ENCODE measurements around the gene FAM168A. TPM values are rescaled to one million over a fixed set of nuclear protein-coding genes. Genes with fewer than 3 reads are reported as not detected.

The FAM168A gene
- total and polyA plus RNA-seq, 3 donors from 2014 or later = 20.1 to 30.2 (median 29.8) TPM

- WGBS, 2 donors = 72 to 80% methylated on average over 5 to 9 of the region's 9 CpGs
- TF ChIP-seq CTCF (IDR thresholded peaks at IDR 0.05) = no peak
- no peak for TF ChIP-seq POLR2A (IDR thresholded peaks at IDR 0.05)
- DNase-seq = no peak
- Histone ChIP-seq H3K27me3 (no peaks in the 10 kb centered on the region), H3K27ac (no peak overlapping the region), H3K4me1 (peaks cover 14% of the 10 kb centered on the region), H3K4me3 (no peak overlapping the region), H3K36me3 (ENCODE audit: low read depth, missing control alignments) (no peaks in the 10 kb centered on the region), H3K9me3 (no peaks in the 10 kb centered on the region)
- intact Hi-C loops (cut with DNase I; ENCODE audit: low total_unique reads) = no loop called here
Measured at GRCh38 chr11:73383249-73384124, 214.4 kb downstream of the FAM168A start.

- TF ChIP-seq POLR2A (IDR thresholded peaks at IDR 0.05) = no peak
- TF ChIP-seq CTCF (IDR thresholded peaks at IDR 0.05) = no peak
- WGBS, 2 donors = 90 to 100% methylated on average over 2 to 3 of the region's 3 CpGs
- peaks cover 14% of the 10 kb centered on the region for H3K4me1 ChIP-seq
- H3K9me3 ChIP-seq = no peaks in the 10 kb centered on the region
- DNase-seq = no peak
- no peaks in the 10 kb centered on the region for H3K27me3 ChIP-seq
- H3K4me3 ChIP-seq = no peak overlapping the region
- no peak overlapping the region for H3K27ac ChIP-seq
- intact Hi-C loops (cut with DNase I; ENCODE audit: low total_unique reads) = no loop called here
- no peaks in the 10 kb centered on the region for H3K36me3 ChIP-seq (ENCODE audit: low read depth, missing control alignments)
Measured at GRCh38 chr11:73382747-73383146, 215.2 kb downstream of the FAM168A start.

- no peak for DNase-seq
- H3K4me3 ChIP-seq = no peak overlapping the region
- no peak for TF ChIP-seq CTCF (IDR thresholded peaks at IDR 0.05)
- TF ChIP-seq POLR2A (IDR thresholded peaks at IDR 0.05) = no peak
- no peaks in the 10 kb centered on the region for H3K9me3 ChIP-seq
- no peak overlapping the region for H3K27ac ChIP-seq
- H3K4me1 ChIP-seq = peaks cover 14% of the 10 kb centered on the region
- H3K36me3 ChIP-seq (ENCODE audit: low read depth, missing control alignments) = no peaks in the 10 kb centered on the region
- 91 to 100% methylated on average over 4 to 7 of the region's 7 CpGs for WGBS, 2 donors
- intact Hi-C loops (cut with DNase I; ENCODE audit: low total_unique reads) = no loop called here
- H3K27me3 ChIP-seq = no peaks in the 10 kb centered on the region
Measured at GRCh38 chr11:73382183-73382582, 215.7 kb downstream of the FAM168A start.

GRCh38 chr11:73381589-73381988 lies 216.3 kb downstream of the FAM168A start:
- Histone ChIP-seq H3K9me3 (no peaks in the 10 kb centered on the region), H3K4me3 (no peak overlapping the region), H3K4me1 (peaks cover 14% of the 10 kb centered on the region), H3K27me3 (no peaks in the 10 kb centered on the region), H3K27ac (no peak overlapping the region), H3K36me3 (ENCODE audit: low read depth, missing control alignments) (no peaks in the 10 kb centered on the region)
- TF ChIP-seq POLR2A (IDR thresholded peaks at IDR 0.05) (no peak), CTCF (IDR thresholded peaks at IDR 0.05) (no peak)
- intact Hi-C loops (cut with DNase I; ENCODE audit: low total_unique reads) = no loop called here
- DNase-seq = no peak
- WGBS, 2 donors = 70 to 80% methylated on average over 4 to 6 of the region's 6 CpGs
